Activated CD4-positive, alpha-beta T cell treated with anti-CD3 and anti-CD28 coated beads, Interleukin-2, amount 10 ng/mL, durations not matched to agents 7 days and 5 days (primary cell): ENCODE measurements around the gene THAP4. TPM values are rescaled to one million over a fixed set of nuclear protein-coding genes. Genes with fewer than 3 reads are reported as not detected.
"Not testable (repeated sequence)": the region's sequence is repeated elsewhere in the genome, so short reads cannot be mapped to it uniquely, and the experiment has no call there.

Experiments
- CTCF ChIA-PET: fragments of 350-600 bp; sonication (Branson Sonifier 250); formaldehyde crosslinking; loops from one replicate; lab custom pipeline; 2021; ENCODE audit warnings: antibody characterized with exemption; lab: Charles Lee
- POLR2A ChIA-PET: fragments of 350-600 bp; sonication (Branson Sonifier 250); formaldehyde crosslinking; loops from one replicate; lab custom pipeline; 2021; ENCODE audit warnings: antibody characterized with exemption; lab: Charles Lee
- DNase-seq: peaks from one replicate; pipeline ENCODE4 v3.0.0-alpha.2; 2020
- H3K27ac Mint-ChIP-seq: one replicate; pipeline ENCODE4 v1.8.0; 2021; ENCODE audit warnings: mild to moderate bottlenecking, moderate library complexity, mixed read lengths
- H3K27me3 Mint-ChIP-seq: one replicate; pipeline ENCODE4 v1.8.0; 2021; ENCODE audit warnings: mixed read lengths
- H3K36me3 Mint-ChIP-seq: one replicate; pipeline ENCODE4 v1.8.0; 2021; ENCODE audit warnings: low read depth, mixed read lengths
- H3K4me1 Mint-ChIP-seq: one replicate; pipeline ENCODE4 v1.8.0; 2021; ENCODE audit warnings: mixed read lengths
- H3K4me3 Mint-ChIP-seq: one replicate; pipeline ENCODE4 v1.8.0; 2021; ENCODE audit warnings: mild to moderate bottlenecking, moderate library complexity, mixed read lengths
- H3K9me3 Mint-ChIP-seq: one replicate; pipeline ENCODE4 v1.8.0; 2021; ENCODE audit warnings: mixed read lengths
- total RNA-seq, 2 experiments: library from RNA; stranded (reverse); gene quantifications; one replicate each; pipeline ENCODE4 v1.2.3, GENCODE V29; 2021

THAP4 gene
- total RNA-seq, 2 experiments from 2014 or later = 35.4 to 37.0 TPM

GRCh38 chr2:241579281-241579680, 57.7 kb downstream of the THAP4 start:
- Mint-ChIP-seq H3K4me1 (no peaks in the 10 kb centered on the region), H3K27me3 (no peaks in the 10 kb centered on the region), H3K27ac (no peak overlapping the region), H3K36me3 (peaks cover 27% of the 10 kb centered on the region), H3K4me3 (no peak overlapping the region), H3K9me3 (no peaks in the 10 kb centered on the region)
- DNase-seq = no peak
- CTCF ChIA-PET = no interaction called here
- POLR2A ChIA-PET = no interaction called here

- no peak overlapping the region for H3K27ac Mint-ChIP-seq
- no peak for DNase-seq
- peaks cover 12% of the 10 kb centered on the region for H3K36me3 Mint-ChIP-seq
- no peak overlapping the region for H3K4me3 Mint-ChIP-seq
- ChIA-PET CTCF (no interaction called here), POLR2A (no interaction called here)
- H3K9me3 Mint-ChIP-seq = no peaks in the 10 kb centered on the region
- H3K4me1 Mint-ChIP-seq = no peaks in the 10 kb centered on the region
- no peaks in the 10 kb centered on the region for H3K27me3 Mint-ChIP-seq
Measured at GRCh38 chr2:241577413-241578122, 59.4 kb downstream of the THAP4 start.

GRCh38 chr2:241576293-241576654, 60.7 kb downstream of the THAP4 start:
- POLR2A ChIA-PET = no interaction called here
- CTCF ChIA-PET = interaction anchor here (0.9 kb wide), 1 partner anchor 16 kb away, joined by 4 read pairs; no protein-coding TSS in a partner anchor
- Mint-ChIP-seq H3K4me1 (no peaks in the 10 kb centered on the region), H3K9me3 (no peaks in the 10 kb centered on the region), H3K27ac (no peak overlapping the region), H3K36me3 (peaks cover 3% of the 10 kb centered on the region), H3K4me3 (no peak overlapping the region), H3K27me3 (no peaks in the 10 kb centered on the region)
- no peak for DNase-seq

GRCh38 chr2:241575624-241576292, 61.2 kb downstream of the THAP4 start:
- Mint-ChIP-seq H3K9me3 (no peaks in the 10 kb centered on the region), H3K27me3 (no peaks in the 10 kb centered on the region), H3K36me3 (peaks cover 3% of the 10 kb centered on the region), H3K4me1 (no peaks in the 10 kb centered on the region), H3K27ac (no peak overlapping the region), H3K4me3 (no peak overlapping the region)
- ChIA-PET CTCF (interaction anchor here (0.9 kb wide), 1 partner anchor 16 kb away, joined by 4 read pairs; no protein-coding TSS in a partner anchor), POLR2A (no interaction called here)
- no peak for DNase-seq

GRCh38 chr2:241574911-241575623, 61.9 kb downstream of the THAP4 start:
- ChIA-PET CTCF (interaction anchor here (0.6 to 1.2 kb wide), 3 partner anchors 47 to 283 kb away, joined by 3 to 4 read pairs (median 3); no protein-coding TSS in a partner anchor), POLR2A (no interaction called here)
- no peak overlapping the region for H3K4me3 Mint-ChIP-seq
- no peak for DNase-seq
- no peaks in the 10 kb centered on the region for H3K27me3 Mint-ChIP-seq
- no peak overlapping the region for H3K27ac Mint-ChIP-seq
- H3K36me3 Mint-ChIP-seq = peaks cover under 1% of the 10 kb centered on the region
- H3K4me1 Mint-ChIP-seq = no peaks in the 10 kb centered on the region
- no peaks in the 10 kb centered on the region for H3K9me3 Mint-ChIP-seq

GRCh38 chr2:241573741-241574140, 63.2 kb downstream of the THAP4 start:
- Mint-ChIP-seq H3K9me3 (no peaks in the 10 kb centered on the region), H3K36me3 (no peaks in the 10 kb centered on the region), H3K27ac (no peak overlapping the region), H3K4me3 (no peak overlapping the region), H3K4me1 (no peaks in the 10 kb centered on the region), H3K27me3 (no peaks in the 10 kb centered on the region)
- ChIA-PET CTCF (interaction anchor here (1.1 kb wide), 1 partner anchor 45 kb away, joined by 3 read pairs; no protein-coding TSS in a partner anchor), POLR2A (no interaction called here)
- DNase-seq = no peak

- H3K36me3 Mint-ChIP-seq, H3K4me3 Mint-ChIP-seq, POLR2A ChIA-PET, H3K27ac Mint-ChIP-seq, H3K9me3 Mint-ChIP-seq, H3K4me1 Mint-ChIP-seq, CTCF ChIA-PET, H3K27me3 Mint-ChIP-seq, DNase-seq: not testable (repeated sequence)
Measured at GRCh38 chr2:241572915-241573651, 63.9 kb downstream of the THAP4 start.

GRCh38 chr2:241571821-241572620, 64.9 kb downstream of the THAP4 start:
- CTCF ChIA-PET = no interaction called here

GRCh38 chr2:241570961-241571581, 65.9 kb downstream of the THAP4 start:
- ChIA-PET CTCF (no interaction called here), POLR2A (no interaction called here)
- H3K27me3 Mint-ChIP-seq = no peaks in the 10 kb centered on the region
- H3K36me3 Mint-ChIP-seq = no peaks in the 10 kb centered on the region
- H3K27ac Mint-ChIP-seq = no peak overlapping the region
- DNase-seq = no peak
- no peak overlapping the region for H3K4me3 Mint-ChIP-seq
- H3K9me3 Mint-ChIP-seq = no peaks in the 10 kb centered on the region
- H3K4me1 Mint-ChIP-seq = no peaks in the 10 kb centered on the region

More at GRCh38 chr2:241571821-241572620, 64.9 kb downstream of the THAP4 start:
- H3K27me3 Mint-ChIP-seq = no peaks in the 10 kb centered on the region
- H3K9me3 Mint-ChIP-seq = no peaks in the 10 kb centered on the region
- DNase-seq = no peak
- H3K36me3 Mint-ChIP-seq = no peaks in the 10 kb centered on the region
- POLR2A ChIA-PET = no interaction called here
- no peaks in the 10 kb centered on the region for H3K4me1 Mint-ChIP-seq
- no peak overlapping the region for H3K4me3 Mint-ChIP-seq
- no peak overlapping the region for H3K27ac Mint-ChIP-seq

- H3K4me3 Mint-ChIP-seq = no peak overlapping the region
- ChIA-PET POLR2A (no interaction called here), CTCF (no interaction called here)
- H3K9me3 Mint-ChIP-seq = no peaks in the 10 kb centered on the region
- no peaks in the 10 kb centered on the region for H3K4me1 Mint-ChIP-seq
- no peaks in the 10 kb centered on the region for H3K36me3 Mint-ChIP-seq
- no peaks in the 10 kb centered on the region for H3K27me3 Mint-ChIP-seq
- no peak for DNase-seq
- no peak overlapping the region for H3K27ac Mint-ChIP-seq
Measured at GRCh38 chr2:241569831-241570281, 67.1 kb downstream of the THAP4 start.

GRCh38 chr2:241568726-241569125, 68.2 kb downstream of the THAP4 start:
- POLR2A ChIA-PET = no interaction called here
- CTCF ChIA-PET = no interaction called here
- Mint-ChIP-seq H3K27ac (no peak overlapping the region), H3K9me3 (no peaks in the 10 kb centered on the region), H3K4me3 (no peak overlapping the region), H3K36me3 (no peaks in the 10 kb centered on the region), H3K4me1 (no peaks in the 10 kb centered on the region), H3K27me3 (no peaks in the 10 kb centered on the region)
- DNase-seq = no peak

GRCh38 chr2:241567776-241568175, 69.2 kb downstream of the THAP4 start:
- ChIA-PET CTCF (no interaction called here), POLR2A (no interaction called here)
- no peak overlapping the region for H3K27ac Mint-ChIP-seq
- H3K36me3 Mint-ChIP-seq = no peaks in the 10 kb centered on the region
- DNase-seq = no peak
- H3K9me3 Mint-ChIP-seq = no peaks in the 10 kb centered on the region
- H3K4me3 Mint-ChIP-seq = no peak overlapping the region
- H3K27me3 Mint-ChIP-seq = no peaks in the 10 kb centered on the region
- no peaks in the 10 kb centered on the region for H3K4me1 Mint-ChIP-seq
